ENCODE data around the gene PIK3CD. TPM values are rescaled to one million over a fixed set of nuclear protein-coding genes. Genes with fewer than 3 reads are reported as not detected.

The PIK3CD gene
- total and polyA plus RNA-seq, 2 of the 8 experiments (the other 6 are each of a cell fraction or from before 2014, with no cell fraction given), result 20.6 to 24.1 TPM

- H4K5ac ChIP-seq (ENCODE audit: insufficient read length, low read depth, low read length), result no peak overlapping the region
- H3K18ac ChIP-seq (ENCODE audit: extremely low read depth, low read length), result no peak overlapping the region
- H3K4me3 ChIP-seq (ENCODE audit: extremely low read depth in 1 of 4, insufficient read depth in 2 of 4, low read depth in 3 of 4, low read length in 4 of 4), result no peak overlapping the region
- no peak overlapping the region for H3K9ac ChIP-seq (replicated peaks in 1 of 4; ENCODE audit: extremely low read depth in 1 of 4, low read depth in 3 of 4, low read length in 3 of 4)
- no peak overlapping the region for H3K56ac ChIP-seq (replicated peaks; ENCODE audit: insufficient read length, low read depth, low read length)
- no peak overlapping the region for H4K8ac ChIP-seq (ENCODE audit: extremely low read depth, insufficient read depth, low read length)
- no peak overlapping the region for H2BK15ac ChIP-seq (ENCODE audit: low read length)
- no peak overlapping the region for H3K4ac ChIP-seq (replicated peaks; ENCODE audit: insufficient read length, low read depth, low read length)
- peaks cover 0 to 4% of the 10 kb centered on the region in 2 experiments for H4K20me1 ChIP-seq (replicated peaks in 1 of 2; ENCODE audit: control insufficient read depth in 1 of 2, insufficient read depth in 2 of 2, low read length in 2 of 2)
- no peak overlapping the region for H2BK5ac ChIP-seq (ENCODE audit: low read depth, low read length)
- no peak overlapping the region for H3K14ac ChIP-seq (ENCODE audit: insufficient read length)
- H4K91ac ChIP-seq (replicated peaks; ENCODE audit: insufficient read length, low read length), result no peak overlapping the region
- no peak overlapping the region for H2BK20ac ChIP-seq (ENCODE audit: low read length)
- no peak for FAIRE-seq
- H3K23ac ChIP-seq (ENCODE audit: insufficient read length), result no peak overlapping the region
- WGBS, 2 experiments (ENCODE audit: extremely low coverage in 1 of 2, insufficient coverage in 1 of 2, insufficient read length in 1 of 2, insufficient replicate concordance in 2 of 2, low coverage in 1 of 2, low lambda C conversion rate in 2 of 2, missing lambda C conversion rate in 1 of 2), result 91% methylated on average over 7 of the region's 7 CpGs; no CpG with 5 or more reads in 1 of the 2 experiments
- no peaks in the 10 kb centered on the region; the same call in 1 of the 2 replicates for H3K79me1 ChIP-seq (ENCODE audit: low read depth, low read length)
- H3K4me2 ChIP-seq (ENCODE audit: insufficient read depth in 1 of 2, low read depth in 2 of 2, low read length in 2 of 2), result no peak overlapping the region
- H3K23me2 ChIP-seq (ENCODE audit: low read depth, low read length), result no peaks in the 10 kb centered on the region
- DNase-seq (ENCODE audit: low read depth in 1 of 2, low spot score in 2 of 2), result no peak
- H2BK12ac ChIP-seq (ENCODE audit: low read depth, low read length), result no peak overlapping the region
- H2AK5ac ChIP-seq (ENCODE audit: low read depth, low read length), result no peak overlapping the region
- H2AFZ ChIP-seq (ENCODE audit: low read length), result no peak overlapping the region
- peaks cover 20 to 60% (median 33%) of the 10 kb centered on the region in 4 experiments; a peak in 7 of 8 replicates for H3K36me3 ChIP-seq (ENCODE audit: control insufficient read depth in 2 of 4, insufficient read depth in 4 of 4, low read length in 3 of 4)
- no peaks in the 10 kb centered on the region for H3K27me3 ChIP-seq (replicated peaks in 1 of 4; ENCODE audit: control insufficient read depth in 3 of 4, extremely low read depth in 1 of 4, insufficient read depth in 3 of 4, low read length in 3 of 4)
- ChIA-PET CTCF (ENCODE audit: partially characterized antibody) (interaction anchor here (0.6 to 3.0 kb wide), 6 partner anchors 22 to 746 kb away, joined by 3 to 18 read pairs (median 4); partner anchors contain the start of gene NMNAT1), POLR2A (ENCODE audit: partially characterized antibody) (no interaction called here)
- H3K4me1 ChIP-seq (replicated peaks in 1 of 4; ENCODE audit: control insufficient read depth in 3 of 4, insufficient read depth in 4 of 4, low read length in 3 of 4), result no peaks in the 10 kb centered on the region
- H2BK120ac ChIP-seq (replicated peaks; ENCODE audit: low read depth, low read length), result no peak overlapping the region
- H3K27ac ChIP-seq (ENCODE audit: low read depth, low read length), result no peak overlapping the region
- no peaks in the 10 kb centered on the region for H3K9me3 ChIP-seq (ENCODE audit: insufficient read depth in 2 of 2, low read depth in 1 of 2, low read length in 1 of 2)
- no peaks in the 10 kb centered on the region for H3K79me2 ChIP-seq (ENCODE audit: control insufficient read depth in 1 of 2, insufficient read depth in 2 of 2, low read length in 2 of 2)
- no peak for TF ChIP-seq NANOG (IDR thresholded peaks at IDR 0.05; ENCODE audit: insufficient read depth, low read depth, low read length, poor library complexity, severe bottlenecking)
- TF ChIP-seq KDM5A (IDR thresholded peaks at IDR 0.05; ENCODE audit: low read length), result no peak
- no peak for TF ChIP-seq HDAC6 (IDR thresholded peaks at IDR 0.05; ENCODE audit: low read depth, low read length)
- TF ChIP-seq ZNF274 (IDR thresholded peaks at IDR 0.05; ENCODE audit: borderline replicate concordance, extremely low read depth, low read length), result no peak
- no peak for TF ChIP-seq FOSL1 (IDR thresholded peaks at IDR 0.05; ENCODE audit: insufficient read depth, low read depth, low read length)
- no peak for TF ChIP-seq SP4 (IDR thresholded peaks at IDR 0.05; ENCODE audit: low read length)
- TF ChIP-seq RBBP5 (IDR thresholded peaks at IDR 0.05; ENCODE audit: borderline replicate concordance, low read depth, low read length), result no peak
- no peak for TF ChIP-seq TAF1 (IDR thresholded peaks at IDR 0.05; ENCODE audit: low read depth, low read length)
Measured at GRCh38 chr1:9746651-9747050, 95.1 kb downstream of the PIK3CD start.

All from H1 (cell line).